IPS DF 6.9 (cell line): ENCODE results near the gene ZNF469.

ENCODE experiments used
- DNase-seq: peaks from one replicate; pipeline ENCODE4 v3.0.0-alpha.2; 2013; ENCODE audit warnings: low read depth, low spot score
- H3K27ac ChIP-seq: one replicate; pipeline ENCODE4 v1.5.1; 2013; ENCODE audit warnings: low read length, control low read depth
- H3K27me3 ChIP-seq: 2 replicates; pipeline ENCODE4 v1.6.1; 2013; ENCODE audit warnings: mild to moderate bottlenecking, low read length; ENCODE audit not compliant: control insufficient read depth, insufficient read depth
- H3K36me3 ChIP-seq: 2 replicates; pipeline ENCODE4 v1.6.1; 2013; ENCODE audit warnings: low read length; ENCODE audit not compliant: control insufficient read depth, insufficient read depth
- H3K4me1 ChIP-seq: 2 replicates; pipeline ENCODE4 v1.6.1; 2013; ENCODE audit warnings: low read length; ENCODE audit not compliant: control insufficient read depth, insufficient read depth
- H3K4me3 ChIP-seq: 2 replicates; pipeline ENCODE4 v1.5.1; 2013; ENCODE audit warnings: mild to moderate bottlenecking, low read length
- H3K9me3 ChIP-seq: 2 replicates; pipeline ENCODE4 v1.6.1; 2013; ENCODE audit warnings: low read length, inconsistent platforms; ENCODE audit not compliant: control insufficient read depth, insufficient read depth
- whole genome bisulfite sequencing: extraction: QIAGEN DNeasy Blood & Tissue Kit; methylation state at CpG from one replicate; pipeline ENCODE4 v1.1.7; 2013; ENCODE audit warnings: mixed read lengths, missing lambda C conversion rate; ENCODE audit not compliant: insufficient read length, insufficient coverage; 5-methylcytosine and 5-hydroxymethylcytosine counted together

Gene ZNF469

DNA sequence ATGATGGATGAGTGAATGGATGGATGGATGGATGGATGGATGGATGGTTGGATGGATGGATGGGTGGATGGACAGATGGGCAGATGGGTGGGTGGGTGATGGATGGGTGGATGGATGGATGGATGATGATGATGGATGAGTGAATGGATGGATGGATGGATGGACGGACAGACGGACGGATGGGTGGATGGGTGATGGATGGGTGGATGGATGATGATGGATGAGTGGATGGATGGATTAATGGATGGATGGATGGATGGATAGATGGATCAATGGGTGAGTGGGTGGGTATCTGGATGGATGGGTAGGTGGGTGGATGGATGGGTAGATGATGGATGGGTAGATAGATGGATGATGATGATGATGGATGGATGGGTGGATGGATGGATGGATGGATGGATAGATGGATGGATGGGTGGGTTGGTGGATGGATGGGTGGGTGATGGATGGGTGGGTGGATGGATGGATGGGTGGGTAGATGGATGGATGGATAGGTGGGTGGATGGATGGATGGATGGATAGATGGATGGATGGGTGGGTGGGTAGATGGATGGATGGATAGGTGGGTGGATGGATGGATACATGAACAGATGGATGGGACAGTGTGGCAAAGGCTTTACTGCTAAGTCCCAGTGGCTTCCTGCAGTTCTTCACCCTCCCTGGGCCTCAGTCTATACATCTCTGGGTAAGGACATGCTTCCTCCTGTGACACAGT lies 40.1 kb downstream of the ZNF469 start:
- H3K36me3 ChIP-seq = no peaks in the 10 kb centered on the region
- no peak overlapping the region for H3K4me3 ChIP-seq
- WGBS = no CpG with 5 or more reads among the region's 3 CpGs
- H3K4me1 ChIP-seq = no peaks in the 10 kb centered on the region
- DNase-seq = no peak
- H3K27ac ChIP-seq = no peak overlapping the region
- no peaks in the 10 kb centered on the region for H3K27me3 ChIP-seq
- no peaks in the 10 kb centered on the region for H3K9me3 ChIP-seq

DNA sequence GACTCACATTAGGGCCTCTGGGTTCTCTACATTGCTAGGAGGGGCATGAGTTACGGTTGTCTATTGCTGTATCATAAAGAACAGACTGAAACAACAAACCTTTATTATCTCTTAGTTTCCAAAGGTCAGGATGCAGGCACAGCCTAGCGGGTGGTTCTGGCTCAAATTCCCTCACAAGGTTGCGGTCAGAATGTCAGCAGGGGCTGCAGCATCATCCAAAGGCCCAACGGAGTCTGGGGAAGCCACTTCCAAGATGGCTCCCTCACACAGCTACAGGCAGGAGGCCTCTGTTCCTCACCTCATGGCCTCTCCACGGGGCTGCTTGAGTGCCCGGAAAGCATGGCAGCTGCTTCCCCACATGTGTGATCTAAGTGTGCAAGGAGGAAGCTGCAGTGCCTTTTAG lies 40.7 kb downstream of the ZNF469 start:
- no peak overlapping the region for H3K4me3 ChIP-seq
- H3K27ac ChIP-seq = no peak overlapping the region
- no peak for DNase-seq
- no peaks in the 10 kb centered on the region for H3K4me1 ChIP-seq
- H3K9me3 ChIP-seq = no peaks in the 10 kb centered on the region
- WGBS = no CpG with 5 or more reads among the region's 6 CpGs
- H3K27me3 ChIP-seq = no peaks in the 10 kb centered on the region
- no peaks in the 10 kb centered on the region for H3K36me3 ChIP-seq

DNA sequence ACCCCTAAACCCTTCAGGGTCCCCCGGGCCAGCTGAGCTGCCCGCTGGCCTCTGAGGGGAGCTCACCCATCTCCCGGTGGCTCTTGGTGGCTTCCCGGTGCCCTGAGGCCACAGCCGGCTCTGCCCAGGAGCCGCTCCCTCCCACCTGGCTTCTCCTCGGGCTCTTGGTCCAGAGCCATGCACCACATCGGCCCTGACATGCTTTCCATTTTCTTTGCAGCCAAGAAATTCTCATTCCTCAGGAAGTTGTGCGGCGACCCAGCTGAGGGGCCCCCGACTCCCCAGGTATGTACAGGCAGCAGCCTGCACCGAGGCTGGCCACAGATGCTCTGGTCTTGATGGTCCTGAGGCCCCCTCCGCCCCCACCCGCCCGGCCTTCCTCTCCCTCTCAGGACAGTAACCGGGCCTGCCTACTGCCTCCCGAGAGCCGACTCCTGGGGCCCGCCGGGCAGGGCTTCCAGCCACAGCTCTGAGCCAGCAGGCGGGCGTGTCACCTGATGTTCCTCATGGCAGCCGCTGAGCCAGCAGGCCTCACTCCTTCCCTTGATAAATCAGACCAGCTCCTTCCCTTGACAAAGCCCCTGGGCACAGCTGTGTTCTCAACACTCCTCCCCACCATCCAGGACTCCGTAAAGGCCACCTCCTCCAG lies 42.0 kb downstream of the ZNF469 start:
- H3K4me3 ChIP-seq = no peak overlapping the region
- H3K4me1 ChIP-seq = 0 out of 2 replicates have a peak, but pooled peaks cover under 1% of the 10 kb centered on the region
- no CpG with 5 or more reads among the region's 24 CpGs for WGBS
- H3K27me3 ChIP-seq = no peaks in the 10 kb centered on the region
- DNase-seq = no peak
- H3K36me3 ChIP-seq = no peaks in the 10 kb centered on the region
- no peak overlapping the region for H3K27ac ChIP-seq
- H3K9me3 ChIP-seq = no peaks in the 10 kb centered on the region

DNA sequence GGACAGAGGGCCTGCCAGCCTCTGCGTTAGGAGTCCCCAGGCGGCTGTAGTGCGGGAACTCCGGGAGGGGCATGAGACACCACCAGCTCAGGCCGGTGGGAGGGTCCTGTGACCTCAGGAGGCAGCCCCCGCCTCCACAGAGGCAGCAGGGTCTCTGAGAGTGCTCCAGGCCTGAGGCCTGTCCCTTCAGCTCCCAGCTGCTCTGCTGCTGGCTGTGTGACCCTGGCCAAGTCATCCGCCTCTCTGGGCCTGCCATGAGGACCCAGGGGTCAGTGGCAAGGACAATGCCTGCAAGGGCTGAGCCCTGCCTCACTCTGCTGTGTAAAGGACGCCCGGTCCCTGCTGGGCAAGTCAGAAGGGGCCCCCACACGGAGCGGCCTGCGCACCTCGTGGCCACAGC lies 43.3 kb downstream of the ZNF469 start:
- Histone ChIP-seq H3K27me3 (peaks cover 2% of the 10 kb centered on the region; the same call in 1 of the 2 replicates), H3K9me3 (no peaks in the 10 kb centered on the region), H3K36me3 (no peaks in the 10 kb centered on the region), H3K4me3 (no peak overlapping the region; the same call in 1 of the 2 replicates), H3K4me1 (0 out of 2 replicates have a peak, but pooled peaks cover 2% of the 10 kb centered on the region), H3K27ac (no peak overlapping the region)
- WGBS = no CpG with 5 or more reads among the region's 13 CpGs
- DNase-seq = no peak

DNA sequence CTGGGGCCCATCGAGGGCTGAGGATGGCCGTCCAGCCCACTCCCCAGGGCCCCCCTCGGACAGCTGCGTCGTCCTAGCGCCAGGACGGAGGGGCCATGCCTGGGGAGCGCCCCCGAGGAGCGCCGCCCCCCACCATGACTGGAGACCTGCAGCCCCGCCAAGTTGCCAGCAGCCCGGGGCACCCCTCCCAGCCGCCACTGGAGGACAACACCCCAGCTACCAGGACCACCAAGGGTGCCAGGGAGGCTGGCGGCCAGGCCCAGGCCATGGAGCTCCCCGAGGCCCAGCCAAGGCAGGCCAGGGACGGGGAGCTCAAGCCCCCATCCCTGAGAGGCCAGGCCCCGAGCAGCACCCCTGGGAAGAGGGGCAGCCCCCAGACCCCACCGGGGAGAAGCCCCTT lies 44.6 kb downstream of the ZNF469 start:
- Histone ChIP-seq H3K27me3 (peaks cover 10% of the 10 kb centered on the region; the same call in 1 of the 2 replicates), H3K4me1 (0 out of 2 replicates have a peak, but pooled peaks cover 2% of the 10 kb centered on the region), H3K4me3 (no peak overlapping the region), H3K36me3 (no peaks in the 10 kb centered on the region), H3K9me3 (no peaks in the 10 kb centered on the region), H3K27ac (no peak overlapping the region)
- WGBS = no CpG with 5 or more reads among the region's 19 CpGs
- no peak for DNase-seq

DNA sequence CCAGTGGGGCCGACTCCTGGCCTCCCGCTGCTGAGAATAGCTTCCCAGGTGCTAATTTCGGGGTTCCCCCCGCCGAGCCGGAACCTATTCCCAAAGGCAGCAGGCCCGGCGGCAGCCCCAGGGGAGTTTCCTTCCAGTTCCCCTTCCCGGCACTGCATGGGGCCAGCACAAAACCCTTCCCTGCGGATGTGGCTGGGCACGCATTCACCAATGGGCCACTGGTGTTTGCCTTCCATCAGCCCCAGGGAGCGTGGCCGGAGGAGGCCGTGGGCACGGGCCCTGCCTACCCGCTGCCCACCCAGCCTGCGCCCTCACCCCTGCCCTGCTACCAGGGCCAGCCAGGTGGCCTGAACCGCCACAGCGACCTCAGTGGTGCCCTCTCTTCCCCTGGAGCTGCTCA lies 45.4 kb downstream of the ZNF469 start:
- DNase-seq = no peak
- Histone ChIP-seq H3K4me1 (0 out of 2 replicates have a peak, but pooled peaks cover 2% of the 10 kb centered on the region), H3K9me3 (no peaks in the 10 kb centered on the region), H3K36me3 (no peaks in the 10 kb centered on the region), H3K4me3 (no peak overlapping the region), H3K27ac (no peak overlapping the region), H3K27me3 (peaks cover 10% of the 10 kb centered on the region; the same call in 1 of the 2 replicates)
- WGBS = no CpG with 5 or more reads among the region's 19 CpGs

DNA sequence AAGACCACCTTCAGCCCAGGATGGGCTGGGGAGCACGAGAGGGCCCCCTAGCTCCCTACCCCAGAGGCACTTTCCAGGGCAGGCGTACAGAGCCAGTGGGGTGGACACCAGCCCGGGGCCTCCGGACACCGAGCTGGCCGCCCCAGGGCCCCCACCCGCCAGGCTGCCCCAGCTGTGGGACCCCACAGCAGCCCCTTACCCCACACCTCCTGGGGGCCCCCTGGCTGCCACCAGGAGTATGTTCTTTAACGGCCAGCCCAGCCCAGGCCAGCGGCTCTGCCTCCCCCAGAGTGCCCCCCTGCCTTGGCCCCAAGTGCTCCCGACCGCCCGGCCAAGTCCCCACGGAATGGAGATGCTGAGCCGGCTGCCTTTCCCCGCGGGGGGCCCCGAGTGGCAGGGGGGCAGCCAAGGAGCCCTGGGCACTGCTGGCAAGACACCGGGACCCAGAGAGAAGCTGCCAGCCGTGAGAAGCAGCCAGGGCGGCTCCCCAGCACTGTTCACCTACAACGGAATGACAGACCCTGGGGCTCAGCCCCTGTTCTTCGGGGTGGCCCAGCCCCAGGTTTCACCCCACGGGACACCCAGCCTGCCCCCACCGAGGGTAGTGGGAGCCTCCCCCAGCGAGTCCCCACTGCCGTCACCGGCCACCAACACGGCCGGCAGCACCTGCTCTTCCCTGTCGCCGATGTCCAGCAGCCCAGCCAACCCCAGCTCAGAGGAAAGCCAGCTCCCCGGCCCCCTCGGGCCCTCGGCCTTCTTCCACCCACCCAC lies 46.0 kb downstream of the ZNF469 start:
- H3K36me3 ChIP-seq = no peaks in the 10 kb centered on the region
- no CpG with 5 or more reads among the region's 34 CpGs for WGBS
- H3K27ac ChIP-seq = no peak overlapping the region
- no peak overlapping the region for H3K4me3 ChIP-seq
- DNase-seq = no peak
- no peaks in the 10 kb centered on the region for H3K9me3 ChIP-seq
- 0 out of 2 replicates have a peak, but pooled peaks cover 2% of the 10 kb centered on the region for H3K4me1 ChIP-seq
- peaks cover 10% of the 10 kb centered on the region; the same call in 1 of the 2 replicates for H3K27me3 ChIP-seq

DNA sequence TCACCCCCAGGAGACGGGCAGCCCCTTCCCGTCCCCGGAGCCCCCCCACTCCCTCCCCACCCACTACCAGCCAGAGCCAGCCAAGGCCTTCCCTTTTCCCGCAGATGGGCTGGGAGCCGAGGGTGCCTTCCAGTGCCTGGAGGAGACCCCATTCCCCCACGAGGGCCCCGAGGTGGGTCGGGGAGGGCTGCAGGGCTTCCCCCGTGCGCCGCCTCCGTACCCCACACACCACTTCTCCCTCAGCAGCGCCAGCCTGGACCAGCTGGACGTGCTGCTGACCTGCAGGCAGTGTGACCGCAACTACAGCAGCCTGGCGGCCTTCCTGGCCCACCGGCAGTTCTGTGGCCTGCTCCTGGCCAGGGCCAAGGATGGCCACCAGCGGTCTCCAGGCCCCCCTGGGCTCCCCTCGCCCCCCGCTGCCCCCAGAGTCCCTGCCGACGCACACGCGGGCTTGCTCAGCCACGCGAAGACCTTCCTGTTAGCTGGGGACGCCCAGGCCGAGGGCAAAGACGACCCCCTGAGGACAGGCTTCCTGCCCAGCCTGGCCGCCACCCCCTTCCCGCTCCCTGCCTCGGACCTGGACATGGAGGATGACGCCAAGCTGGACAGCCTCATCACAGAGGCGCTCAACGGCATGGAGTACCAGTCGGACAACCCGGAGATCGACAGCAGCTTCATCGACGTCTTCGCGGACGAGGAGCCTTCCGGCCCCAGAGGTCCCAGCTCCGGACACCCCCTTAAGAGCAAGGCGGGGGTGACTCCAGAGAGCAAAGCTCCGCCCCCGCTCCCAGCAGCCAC lies 46.8 kb downstream of the ZNF469 start:
- no CpG with 5 or more reads among the region's 48 CpGs for WGBS
- Histone ChIP-seq H3K4me1 (0 out of 2 replicates have a peak, but pooled peaks cover 2% of the 10 kb centered on the region), H3K36me3 (no peaks in the 10 kb centered on the region), H3K4me3 (peak overlapping the region; percentile 17; the same call in 1 of the 2 replicates), H3K27me3 (peaks cover 10% of the 10 kb centered on the region; the same call in 1 of the 2 replicates), H3K9me3 (no peaks in the 10 kb centered on the region), H3K27ac (no peak overlapping the region)
- DNase-seq = no peak

DNA sequence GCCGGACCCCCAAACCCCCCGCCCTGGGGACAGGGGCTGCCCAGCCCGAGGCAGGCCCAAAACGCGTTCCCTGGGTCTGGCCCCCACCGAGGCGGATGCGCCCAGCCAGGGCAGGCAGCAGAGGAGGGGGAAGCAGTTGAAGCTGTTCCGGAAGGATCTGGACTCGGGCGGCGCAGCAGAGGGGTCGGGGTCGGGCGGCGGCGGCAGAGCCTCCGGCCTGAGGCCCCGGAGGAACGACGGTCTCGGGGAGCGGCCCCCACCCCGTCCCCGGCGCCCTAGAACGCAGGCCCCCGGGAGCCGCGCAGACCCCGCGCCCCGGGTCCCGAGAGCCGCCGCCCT lies 47.4 kb downstream of the ZNF469 start:
- Histone ChIP-seq H3K27ac (no peak overlapping the region), H3K27me3 (peaks cover 10% of the 10 kb centered on the region; the same call in 1 of the 2 replicates), H3K4me3 (peak overlapping the region; percentile 17; the same call in 1 of the 2 replicates), H3K9me3 (no peaks in the 10 kb centered on the region), H3K36me3 (no peaks in the 10 kb centered on the region), H3K4me1 (0 out of 2 replicates have a peak, but pooled peaks cover 2% of the 10 kb centered on the region)
- no peak for DNase-seq
- no CpG with 5 or more reads among the region's 36 CpGs for WGBS
